GM21526 (cell line): ENCODE data around the gene EHMT1.

Source experiments
- ATAC-seq: cut with Tn5 transposase; IDR thresholded peaks from one replicate; pipeline ENCODE4 v1.9.1; 2021; ENCODE audit warnings: moderate library complexity; ENCODE audit not compliant: unreplicated experiment, low FRiP score

EHMT1 gene

GRCh38 chr9:137731947-137732813, 113.4 kb downstream of the EHMT1 start:
- ATAC-seq, result no peak

- no peak for ATAC-seq
Observed at GRCh38 chr9:137733429-137733828, 114.6 kb downstream of the EHMT1 start.

GRCh38 chr9:137734181-137734580, 115.4 kb downstream of the EHMT1 start:
- ATAC-seq, result no peak

- ATAC-seq, result peak; percentile 80
Observed at GRCh38 chr9:137738182-137738696, 119.4 kb downstream of the EHMT1 start.

GRCh38 chr9:137738703-137739102, 119.9 kb downstream of the EHMT1 start:
- no peak for ATAC-seq

- ATAC-seq, result no peak
Observed at GRCh38 chr9:137739371-137740309, 120.8 kb downstream of the EHMT1 start.

GRCh38 chr9:137740312-137740711, 121.5 kb downstream of the EHMT1 start:
- no peak for ATAC-seq

- no peak for ATAC-seq
Observed at GRCh38 chr9:137741330-137741729, 122.5 kb downstream of the EHMT1 start.

- no peak for ATAC-seq
Observed at GRCh38 chr9:137742698-137743097, 123.9 kb downstream of the EHMT1 start.

- no peak for ATAC-seq
Observed at GRCh38 chr9:137743695-137744094, 124.9 kb downstream of the EHMT1 start.

GRCh38 chr9:137744632-137745183, 125.9 kb downstream of the EHMT1 start:
- no peak for ATAC-seq

- ATAC-seq, result peak; percentile 53
Observed at GRCh38 chr9:137745541-137745991, 126.8 kb downstream of the EHMT1 start.

- ATAC-seq, result no peak
Observed at GRCh38 chr9:137748311-137748710, 129.5 kb downstream of the EHMT1 start.

- ATAC-seq, result no peak
Observed at GRCh38 chr9:137748741-137749140, 129.9 kb downstream of the EHMT1 start.

- ATAC-seq, result no peak
Observed at GRCh38 chr9:137749511-137749910, 130.7 kb downstream of the EHMT1 start.

- ATAC-seq, result no peak
Observed at GRCh38 chr9:137750007-137750406, 131.2 kb downstream of the EHMT1 start.

GRCh38 chr9:137750566-137750965, 131.8 kb downstream of the EHMT1 start:
- no peak for ATAC-seq

- no peak for ATAC-seq
Observed at GRCh38 chr9:137751616-137752015, 132.8 kb downstream of the EHMT1 start.

GRCh38 chr9:137752426-137752825, 133.6 kb downstream of the EHMT1 start:
- ATAC-seq, result no peak

- ATAC-seq, result no peak
Observed at GRCh38 chr9:137753192-137753765, 134.5 kb downstream of the EHMT1 start.
